ENCODE data around the gene SPRY2.

The SPRY2 gene

GRCh38 chr13:80342471-80343371 lies 1.8 kb upstream of the SPRY2 start:
- Histone ChIP-seq H3K9me3 (replicated peaks in 1 of 11) (no peaks in the 10 kb centered on the region), H3K27me3 (no peaks in the 10 kb centered on the region; a peak in 1 of 22 replicates), H3K36me3 (peaks cover 0 to 8% (median under 1%) of the 10 kb centered on the region in 11 experiments; a peak in 13 of 22 replicates), H3K27ac (peak overlapping the region; percentile 45 to 98 (median 95); a peak in 21 of 22 replicates), H4K20me1 (peaks cover 11 to 31% (median 27%) of the 10 kb centered on the region in 11 experiments; a peak in 21 of 22 replicates), H3K9ac (peak overlapping the region; percentile 71 to 99 (median 96)), H3K4me1 (peaks cover 14 to 51% (median 32%) of the 10 kb centered on the region in 10 experiments), H3K4me3 (peak overlapping the region; percentile 60 to 99 (median 92)), H3K4me2 (peak overlapping the region; percentile 76 to 99 (median 97))
- no peak for TF ChIP-seq Cebpa-rat (IDR thresholded peaks at IDR 0.05)

- Histone ChIP-seq H3K27me3 (no peaks in the 10 kb centered on the region; a peak in 1 of 22 replicates), H3K9me3 (replicated peaks in 1 of 11) (no peaks in the 10 kb centered on the region), H3K9ac (peak overlapping the region; percentile 82 to 99 (median 96)), H3K4me2 (peak overlapping the region; percentile 76 to 99 (median 97)), H4K20me1 (peaks cover 19 to 40% (median 35%) of the 10 kb centered on the region in 11 experiments; a peak in 21 of 22 replicates), H3K27ac (peak overlapping the region; percentile 76 to 98 (median 96); a peak in 21 of 22 replicates), H3K4me1 (peaks cover 23 to 54% (median 40%) of the 10 kb centered on the region in 10 experiments), H3K36me3 (peaks cover 6 to 17% (median 10%) of the 10 kb centered on the region in 11 experiments; a peak in 21 of 22 replicates), H3K4me3 (peak overlapping the region; percentile 60 to 99 (median 92))
- TF ChIP-seq Cebpa-rat (IDR thresholded peaks at IDR 0.05): no peak
Observed at GRCh38 chr13:80341756-80342370, 937 bp upstream of the SPRY2 start.

- H3K4me1 ChIP-seq: peaks cover 32 to 51% (median 37%) of the 10 kb centered on the region in 10 experiments
- peak overlapping the region; percentile 76 to 98 (median 96) for H3K27ac ChIP-seq
Observed at GRCh38 chr13:80340651-80341100, 250 bp downstream of the SPRY2 start.

GRCh38 chr13:80339912-80340650 lies 845 bp downstream of the SPRY2 start:
- Histone ChIP-seq H3K9ac (peak overlapping the region; percentile 82 to 99 (median 96)), H3K4me1 (peaks cover 32 to 48% (median 38%) of the 10 kb centered on the region in 10 experiments), H3K27ac (peak overlapping the region; percentile 76 to 98 (median 96)), H3K36me3 (peaks cover 12 to 35% (median 27%) of the 10 kb centered on the region in 11 experiments; a peak in 21 of 22 replicates), H4K20me1 (peaks cover 32 to 58% (median 53%) of the 10 kb centered on the region in 11 experiments; a peak in 21 of 22 replicates), H3K4me3 (peak overlapping the region; percentile 60 to 99 (median 92)), H3K4me2 (peak overlapping the region; percentile 84 to 99 (median 92)), H3K27me3 (no peaks in the 10 kb centered on the region; a peak in 1 of 22 replicates), H3K9me3 (replicated peaks in 1 of 11) (no peaks in the 10 kb centered on the region)
- no peak for TF ChIP-seq Cebpa-rat (IDR thresholded peaks at IDR 0.05)

More at GRCh38 chr13:80340651-80341100, 250 bp downstream of the SPRY2 start:
- no peak for TF ChIP-seq Cebpa-rat (IDR thresholded peaks at IDR 0.05)
- peaks cover 31 to 52% (median 47%) of the 10 kb centered on the region in 11 experiments; a peak in 21 of 22 replicates for H4K20me1 ChIP-seq
- peak overlapping the region; percentile 60 to 99 (median 92) for H3K4me3 ChIP-seq
- H3K36me3 ChIP-seq: peaks cover 12 to 29% (median 21%) of the 10 kb centered on the region in 11 experiments; a peak in 21 of 22 replicates
- peak overlapping the region; percentile 84 to 99 (median 92) for H3K4me2 ChIP-seq
- H3K9ac ChIP-seq: peak overlapping the region; percentile 82 to 99 (median 96)
- no peaks in the 10 kb centered on the region; a peak in 1 of 22 replicates for H3K27me3 ChIP-seq
- H3K9me3 ChIP-seq (replicated peaks in 1 of 11): no peaks in the 10 kb centered on the region

GRCh38 chr13:80339563-80339911 lies 1.4 kb downstream of the SPRY2 start:
- H3K4me2 ChIP-seq: peak overlapping the region; percentile 84 to 99 (median 92)
- H3K4me1 ChIP-seq: peaks cover 32 to 47% (median 36%) of the 10 kb centered on the region in 10 experiments
- peaks cover 12 to 40% (median 32%) of the 10 kb centered on the region in 11 experiments; a peak in 21 of 22 replicates for H3K36me3 ChIP-seq
- TF ChIP-seq Cebpa-rat (IDR thresholded peaks at IDR 0.05): no peak
- H3K4me3 ChIP-seq: peak overlapping the region; percentile 60 to 99 (median 92)
- H3K9ac ChIP-seq: peak overlapping the region; percentile 82 to 99 (median 96)
- peak overlapping the region; percentile 76 to 98 (median 96) for H3K27ac ChIP-seq
- H4K20me1 ChIP-seq: peaks cover 32 to 63% (median 58%) of the 10 kb centered on the region in 11 experiments; a peak in 21 of 22 replicates
- H3K9me3 ChIP-seq (replicated peaks in 1 of 11): peaks cover 0 to 5% (median 0%) of the 10 kb centered on the region in 11 experiments; a peak in 3 of 22 replicates
- H3K27me3 ChIP-seq: no peaks in the 10 kb centered on the region; a peak in 1 of 22 replicates

GRCh38 chr13:80338781-80339562 lies 2.0 kb downstream of the SPRY2 start:
- Histone ChIP-seq H3K27ac (peak overlapping the region; percentile 76 to 98 (median 96)), H3K27me3 (no peaks in the 10 kb centered on the region; a peak in 1 of 22 replicates), H3K9me3 (replicated peaks in 1 of 11) (peaks cover 0 to 11% (median 0%) of the 10 kb centered on the region in 11 experiments; a peak in 6 of 22 replicates), H3K9ac (peak overlapping the region; percentile 82 to 99 (median 96)), H4K20me1 (peaks cover 32 to 69% (median 64%) of the 10 kb centered on the region in 11 experiments; a peak in 21 of 22 replicates), H3K4me2 (peak overlapping the region; percentile 84 to 99 (median 92)), H3K36me3 (peaks cover 12 to 46% (median 38%) of the 10 kb centered on the region in 11 experiments; a peak in 21 of 22 replicates), H3K4me1 (peaks cover 30 to 44% (median 33%) of the 10 kb centered on the region in 10 experiments), H3K4me3 (peak overlapping the region; percentile 60 to 99 (median 92))
- TF ChIP-seq Cebpa-rat (IDR thresholded peaks at IDR 0.05): no peak

Measured in BLaER1 treated with 17β-estradiol and CSF1 and Interleukin-3, amounts not matched to agents 10 nM and 100 nM (cell line).